Measurements from ENCODE around the gene FGGY. TPM values are rescaled to one million over a fixed set of nuclear protein-coding genes. Genes with fewer than 3 reads are reported as not detected.

The FGGY gene
- total and polyA plus RNA-seq, 2 donors (not counting 3 experiments of a cell fraction or from before 2014, with no cell fraction given): 5.6 to 6.4 TPM

- no peaks in the 10 kb centered on the region for H3K27me3 ChIP-seq (ENCODE audit: control insufficient read depth in 2 of 2, insufficient read depth in 2 of 2, low read length in 2 of 2)
- no peaks in the 10 kb centered on the region for H4K20me1 ChIP-seq (replicated peaks; ENCODE audit: control insufficient read depth, extremely low read depth, insufficient read depth, low read length)
- CTCF ChIA-PET: no interaction called here
- dilution Hi-C loops (cut with MboI; ENCODE audit: extremely low pct_ligation_motif_present, low sequenced_read_pairs) (no loop called here), intact Hi-C loops (cut with micrococcal nuclease) (no loop called here)
- TF ChIP-seq POLR2AphosphoS5 (IDR thresholded peaks at IDR 0.05; ENCODE audit: insufficient read depth, low read depth, low read length) (no peak), EZH2 (IDR thresholded peaks at IDR 0.05; ENCODE audit: borderline replicate concordance, low read depth, low read length, severe bottlenecking) (no peak), POLR2A (IDR thresholded peaks at IDR 0.05; ENCODE audit: low read depth, low read length) (no peak), GATA2 (IDR thresholded peaks at IDR 0.05; ENCODE audit: insufficient read depth, insufficient read length, low read depth, low read length) (no peak), MYC (IDR thresholded peaks at IDR 0.05; ENCODE audit: low read depth, low read length) (no peak), JUN (IDR thresholded peaks at IDR 0.05; ENCODE audit: borderline replicate concordance, insufficient read depth, insufficient read length, low read depth) (no peak), MAX (IDR thresholded peaks at IDR 0.05; ENCODE audit: insufficient read depth, insufficient read length) (no peak), FOS (IDR thresholded peaks at IDR 0.05; ENCODE audit: borderline replicate concordance, insufficient read depth, low read length) (no peak)
- TF ChIP-seq, protein P1, sequence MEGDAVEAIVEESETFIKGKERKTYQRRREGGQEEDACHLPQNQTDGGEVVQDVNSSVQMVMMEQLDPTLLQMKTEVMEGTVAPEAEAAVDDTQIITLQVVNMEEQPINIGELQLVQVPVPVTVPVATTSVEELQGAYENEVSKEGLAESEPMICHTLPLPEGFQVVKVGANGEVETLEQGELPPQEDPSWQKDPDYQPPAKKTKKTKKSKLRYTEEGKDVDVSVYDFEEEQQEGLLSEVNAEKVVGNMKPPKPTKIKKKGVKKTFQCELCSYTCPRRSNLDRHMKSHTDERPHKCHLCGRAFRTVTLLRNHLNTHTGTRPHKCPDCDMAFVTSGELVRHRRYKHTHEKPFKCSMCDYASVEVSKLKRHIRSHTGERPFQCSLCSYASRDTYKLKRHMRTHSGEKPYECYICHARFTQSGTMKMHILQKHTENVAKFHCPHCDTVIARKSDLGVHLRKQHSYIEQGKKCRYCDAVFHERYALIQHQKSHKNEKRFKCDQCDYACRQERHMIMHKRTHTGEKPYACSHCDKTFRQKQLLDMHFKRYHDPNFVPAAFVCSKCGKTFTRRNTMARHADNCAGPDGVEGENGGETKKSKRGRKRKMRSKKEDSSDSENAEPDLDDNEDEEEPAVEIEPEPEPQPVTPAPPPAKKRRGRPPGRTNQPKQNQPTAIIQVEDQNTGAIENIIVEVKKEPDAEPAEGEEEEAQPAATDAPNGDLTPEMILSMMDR (IDR thresholded peaks at IDR 0.05; ENCODE audit: extremely low read depth in 1 of 2, insufficient read depth in 1 of 2, low read depth in 1 of 2, low read length in 2 of 2): no peak
- FAIRE-seq: no peak
- no peak overlapping the region for H2AFZ ChIP-seq (ENCODE audit: low read depth, low read length)
- no peak overlapping the region for H3K27ac ChIP-seq (ENCODE audit: insufficient read depth, low read depth, low read length)
- no TSS peak for BruUV-seq (replicated peaks)
- H3K36me3 ChIP-seq (ENCODE audit: control insufficient read depth in 2 of 2, extremely low read depth in 1 of 2, insufficient read depth in 2 of 2, low read length in 2 of 2): no peaks in the 10 kb centered on the region
- no peaks in the 10 kb centered on the region for H3K79me2 ChIP-seq (ENCODE audit: control insufficient read depth, insufficient read depth, low read length)
- DNase-seq (ENCODE audit: low read depth, low spot score): no peak
- no peak overlapping the region for H3K4me2 ChIP-seq (ENCODE audit: insufficient read depth, low read length)
- no peaks in the 10 kb centered on the region for H3K9me1 ChIP-seq (replicated peaks; ENCODE audit: control insufficient read depth, extremely low read depth, insufficient read depth, low read length)
- no peak overlapping the region for H3K9ac ChIP-seq (replicated peaks; ENCODE audit: extremely low read depth, insufficient read depth, low read length)
- H3K9me3 ChIP-seq (replicated peaks; ENCODE audit: control insufficient read depth, insufficient read depth, low read length): no peaks in the 10 kb centered on the region
- POLR2A ChIA-PET: no interaction called here
- H3K4me3 ChIP-seq (replicated peaks in 1 of 3; ENCODE audit: insufficient read depth in 1 of 3, low read depth in 1 of 3, low read length in 3 of 3): no peak overlapping the region
- no peaks in the 10 kb centered on the region for H3K4me1 ChIP-seq (ENCODE audit: control insufficient read depth, extremely low read depth, insufficient read depth, low read length)
These were observed 217.4 kb downstream of the FGGY start for GRCh38 chr1:59514061-59514909.

Measured in endothelial cell of umbilical vein (primary cell).